Measurements from ENCODE around the gene ERMAP.

Gene ERMAP, protein sequence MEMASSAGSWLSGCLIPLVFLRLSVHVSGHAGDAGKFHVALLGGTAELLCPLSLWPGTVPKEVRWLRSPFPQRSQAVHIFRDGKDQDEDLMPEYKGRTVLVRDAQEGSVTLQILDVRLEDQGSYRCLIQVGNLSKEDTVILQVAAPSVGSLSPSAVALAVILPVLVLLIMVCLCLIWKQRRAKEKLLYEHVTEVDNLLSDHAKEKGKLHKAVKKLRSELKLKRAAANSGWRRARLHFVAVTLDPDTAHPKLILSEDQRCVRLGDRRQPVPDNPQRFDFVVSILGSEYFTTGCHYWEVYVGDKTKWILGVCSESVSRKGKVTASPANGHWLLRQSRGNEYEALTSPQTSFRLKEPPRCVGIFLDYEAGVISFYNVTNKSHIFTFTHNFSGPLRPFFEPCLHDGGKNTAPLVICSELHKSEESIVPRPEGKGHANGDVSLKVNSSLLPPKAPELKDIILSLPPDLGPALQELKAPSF

DNA sequence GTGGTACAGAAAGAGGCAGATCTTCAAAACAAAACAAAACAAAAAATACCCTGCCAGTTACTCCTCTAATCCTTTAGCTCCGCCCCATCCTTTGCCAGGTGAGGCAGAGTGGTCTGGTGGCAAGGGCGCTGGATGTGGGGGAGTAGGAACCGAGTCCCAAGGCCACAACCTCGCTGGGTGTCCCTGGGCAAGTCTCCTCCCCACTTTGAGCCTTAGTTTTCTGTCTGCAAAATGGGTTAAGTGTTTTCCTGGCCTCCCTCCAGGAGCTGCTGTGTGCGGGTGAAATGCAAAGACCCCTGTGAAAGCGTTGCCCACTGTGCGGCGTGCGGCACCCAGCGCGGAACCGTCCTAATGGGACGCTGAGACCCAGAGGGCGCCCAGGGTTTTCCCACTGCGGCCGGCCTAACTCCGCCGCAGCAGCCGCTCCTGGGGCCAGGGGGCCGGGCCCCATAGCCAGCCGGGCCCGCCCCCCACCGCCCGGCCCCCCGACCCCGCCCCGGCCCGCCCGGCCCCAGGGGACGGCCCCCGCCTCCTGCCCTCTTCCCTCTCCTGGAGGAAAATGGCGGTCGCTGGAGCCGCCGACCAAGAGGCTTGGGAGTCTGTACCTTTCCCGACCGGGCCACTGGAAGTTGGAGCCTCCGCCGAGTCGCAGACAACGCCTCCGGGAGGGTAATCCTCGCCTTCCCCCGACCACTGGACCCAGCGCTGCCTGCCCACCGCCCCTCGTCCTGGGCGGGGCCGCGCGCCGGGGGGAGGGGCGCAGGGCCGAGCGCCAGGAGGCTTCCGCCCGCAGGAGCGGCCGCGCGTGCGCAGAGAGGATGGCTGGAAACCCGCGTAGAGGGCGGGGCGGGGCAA, at the start of gene ERMAP, which contains the start of gene SVBP:
TSS of gene ERMAP (plus strand) at position 538 of the 855 bp plus-strand sequence. CDS start 13,327 bp downstream, outside the sequence.
TSS of gene SVBP (minus strand) at position 813 of the 855 bp plus-strand sequence. CDS start 853 bp downstream, outside the sequence.
- DNase-seq (ENCODE audit: low read depth), result peak; percentile 91

DNA sequence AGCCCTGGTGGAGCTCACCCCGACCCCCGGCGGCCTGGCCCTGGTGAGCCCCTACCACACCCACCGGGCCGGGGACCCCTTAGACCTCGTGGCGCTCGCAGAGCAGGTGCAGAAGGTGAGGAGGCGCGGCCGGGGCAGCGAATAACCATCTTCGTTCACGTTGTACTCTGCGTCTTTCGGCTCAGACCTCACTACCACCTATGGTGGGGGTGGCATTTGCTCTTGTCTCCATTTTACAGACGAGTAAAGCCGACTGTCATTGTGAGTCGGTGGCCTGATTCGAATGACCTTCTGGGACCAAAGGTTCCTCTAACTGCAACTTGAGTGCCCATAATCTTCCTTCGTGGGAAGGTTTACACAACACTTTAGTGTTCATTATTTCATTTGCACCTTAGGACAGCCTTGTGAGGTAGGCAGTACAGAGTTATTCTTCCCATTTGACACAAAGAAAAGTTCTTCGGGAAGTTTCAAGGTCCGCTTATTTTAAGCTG, 49.4 kb upstream of the ERMAP start:
- DNase-seq (ENCODE audit: low read depth), result no peak

DNA sequence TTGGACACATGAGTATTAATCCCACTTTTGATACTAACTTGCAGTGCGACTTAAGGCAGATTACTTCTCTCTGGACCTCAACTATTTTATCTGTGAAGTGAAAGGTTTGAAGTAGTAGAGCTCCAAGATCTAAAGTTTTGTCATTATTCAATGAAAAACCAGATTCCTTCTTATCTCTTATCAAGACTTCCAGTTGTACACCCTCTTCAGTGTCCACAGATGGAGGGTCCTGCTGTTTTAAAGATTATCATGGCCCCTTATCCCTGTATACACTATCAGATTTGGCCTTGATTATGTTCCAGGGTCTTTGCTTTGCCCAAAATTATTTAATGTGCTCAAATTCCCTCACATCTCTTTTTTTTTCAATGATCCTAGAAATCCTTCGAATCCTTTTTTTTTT, 48.8 kb upstream of the ERMAP start:
- DNase-seq (ENCODE audit: low read depth), result no peak

DNA sequence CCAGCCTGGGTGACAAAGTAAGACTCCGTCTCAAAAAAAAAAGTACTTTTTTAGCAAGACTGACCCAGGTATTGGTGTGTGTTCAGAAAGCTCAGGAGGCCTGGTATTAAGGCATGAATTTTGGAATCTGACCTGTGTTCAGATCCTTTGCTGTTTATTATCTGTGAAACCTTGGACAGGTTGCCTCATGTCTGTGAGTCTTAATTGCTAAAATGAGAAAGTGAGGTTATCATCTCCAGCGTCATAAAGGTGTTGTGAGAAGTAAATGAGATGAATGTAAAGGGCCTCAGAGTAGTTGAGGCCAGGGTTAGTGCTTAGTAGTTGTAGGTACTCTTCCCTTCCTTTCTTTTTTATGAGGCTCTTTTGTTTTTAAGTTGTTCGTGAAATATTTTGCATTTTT, 47.1 kb upstream of the ERMAP start:
- DNase-seq (ENCODE audit: low read depth), result no peak

DNA sequence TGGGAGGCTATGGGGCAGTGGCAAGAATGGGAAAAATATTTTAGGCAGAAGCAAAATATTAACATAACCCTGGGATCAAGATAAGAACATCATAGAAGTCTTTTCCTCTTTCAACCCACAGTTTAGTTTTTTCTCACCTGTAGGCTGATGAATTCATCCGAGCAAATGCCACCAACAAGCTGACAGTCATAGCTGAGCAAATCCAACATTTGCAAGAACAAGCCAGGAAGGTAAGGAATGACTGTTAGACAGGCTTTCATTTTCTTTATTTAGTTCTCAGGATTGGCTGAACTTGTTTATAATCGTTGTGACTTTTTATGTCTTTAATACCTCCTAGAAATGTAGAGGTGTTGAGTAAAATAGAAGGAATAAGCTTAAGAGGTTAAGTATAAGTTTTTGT, 43.5 kb upstream of the ERMAP start:
- no peak for DNase-seq (ENCODE audit: low read depth)

DNA sequence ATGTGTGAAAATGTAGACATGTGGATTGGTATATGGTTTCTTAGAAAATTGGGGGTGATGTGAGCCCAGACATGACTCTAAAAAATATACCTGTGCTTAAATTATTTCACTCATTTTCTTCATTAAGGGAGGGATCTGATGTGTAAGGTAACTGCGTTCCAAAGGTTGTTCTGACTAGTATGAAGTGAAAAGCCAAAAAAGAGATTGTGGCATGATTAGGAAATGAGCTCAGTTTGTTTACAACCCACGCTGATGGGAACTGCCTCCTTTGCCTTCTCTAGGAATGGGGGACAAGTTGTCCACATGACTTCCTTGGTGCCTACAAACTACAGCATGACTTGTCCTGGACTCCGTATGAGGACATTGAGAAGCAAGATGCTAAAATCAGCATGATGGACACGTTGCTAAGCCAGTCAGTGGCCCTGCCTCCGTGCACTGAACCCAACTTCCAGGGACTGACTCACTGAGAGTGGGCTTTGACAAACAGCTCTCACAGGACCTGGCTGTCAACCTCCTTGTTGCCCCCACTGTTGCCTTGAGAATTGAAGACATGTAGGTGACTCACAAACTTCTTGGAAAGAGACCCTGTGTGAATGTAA, 41.9 kb upstream of the ERMAP start:
- no peak for DNase-seq (ENCODE audit: low read depth)

DNA sequence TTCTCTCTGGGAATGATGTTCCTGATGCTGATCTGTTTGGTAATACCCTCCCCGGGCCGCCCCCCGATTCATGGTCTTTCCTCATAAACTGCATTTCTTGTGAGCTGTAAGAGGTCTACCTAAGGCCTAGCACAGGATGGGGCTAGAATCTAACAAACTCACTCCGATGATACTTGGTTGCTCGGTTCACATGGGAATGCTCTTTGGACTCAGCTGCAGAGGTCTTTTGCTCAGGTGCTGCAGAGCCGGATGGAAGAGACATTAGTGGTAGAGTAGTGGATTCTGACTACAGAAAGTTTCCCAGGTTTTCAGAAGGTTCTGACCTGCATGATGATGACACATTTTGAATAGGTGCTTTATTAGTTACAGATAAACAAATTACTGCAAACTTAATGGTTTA, 40.4 kb upstream of the ERMAP start:
- no peak for DNase-seq (ENCODE audit: low read depth)

DNA sequence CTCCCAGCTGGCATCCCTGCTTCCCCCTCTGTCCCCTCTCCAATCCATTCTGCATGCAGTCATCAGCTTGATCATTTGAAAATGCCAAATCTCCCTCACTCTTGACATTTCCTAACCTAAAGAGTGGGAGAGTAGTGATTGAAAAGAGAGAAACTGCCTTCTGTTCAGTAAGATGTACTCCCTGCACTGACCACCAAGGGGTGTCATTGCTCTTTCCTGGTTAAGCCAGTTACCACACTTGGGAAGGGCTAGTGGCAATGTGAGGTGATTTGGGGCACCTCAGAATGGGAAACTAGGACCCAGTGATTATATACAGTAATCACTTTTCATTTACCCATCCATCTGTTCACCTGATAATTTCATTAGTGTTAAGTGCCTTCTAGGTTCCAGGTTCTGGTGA, 39.1 kb upstream of the ERMAP start:
- no peak for DNase-seq (ENCODE audit: low read depth)

DNA sequence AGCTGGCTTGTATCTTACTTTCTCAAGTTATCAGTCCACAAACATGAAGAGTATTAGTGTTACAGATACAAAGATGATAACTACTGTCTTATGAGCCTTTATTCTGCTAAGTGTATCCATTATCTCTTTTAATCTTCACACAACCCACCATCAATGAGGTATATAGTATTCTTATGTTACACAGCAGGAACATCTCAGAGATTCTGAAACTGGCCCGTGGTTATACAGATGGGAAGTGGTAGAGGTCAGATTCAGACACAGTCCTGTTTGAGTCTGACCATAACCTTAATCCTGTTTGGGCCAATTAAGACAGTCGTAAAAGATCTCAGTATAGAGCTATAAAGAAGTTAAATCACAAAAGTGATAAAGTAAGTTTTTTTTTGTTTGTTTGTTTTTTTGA, 37.2 kb upstream of the ERMAP start:
- DNase-seq (ENCODE audit: low read depth), result no peak

DNA sequence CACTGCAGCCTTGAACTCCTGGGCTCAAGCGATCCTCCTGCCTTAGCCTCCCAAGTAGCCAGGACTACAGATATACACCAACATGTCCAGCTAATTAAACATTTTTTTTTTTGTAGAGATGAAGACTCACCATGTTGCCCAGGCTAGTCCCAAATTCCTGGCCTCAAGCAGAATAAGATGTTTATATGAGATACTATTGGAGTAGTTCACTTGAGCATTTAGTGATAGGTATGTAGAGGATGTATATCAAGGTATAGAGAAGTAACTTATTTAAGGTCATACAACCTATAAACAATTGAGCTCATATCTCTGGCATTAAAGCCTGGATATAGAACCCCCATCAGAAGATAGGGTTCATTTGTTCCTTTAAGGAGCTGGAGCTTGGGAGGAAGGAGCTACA, 36.7 kb upstream of the ERMAP start:
- DNase-seq (ENCODE audit: low read depth), result no peak

DNA sequence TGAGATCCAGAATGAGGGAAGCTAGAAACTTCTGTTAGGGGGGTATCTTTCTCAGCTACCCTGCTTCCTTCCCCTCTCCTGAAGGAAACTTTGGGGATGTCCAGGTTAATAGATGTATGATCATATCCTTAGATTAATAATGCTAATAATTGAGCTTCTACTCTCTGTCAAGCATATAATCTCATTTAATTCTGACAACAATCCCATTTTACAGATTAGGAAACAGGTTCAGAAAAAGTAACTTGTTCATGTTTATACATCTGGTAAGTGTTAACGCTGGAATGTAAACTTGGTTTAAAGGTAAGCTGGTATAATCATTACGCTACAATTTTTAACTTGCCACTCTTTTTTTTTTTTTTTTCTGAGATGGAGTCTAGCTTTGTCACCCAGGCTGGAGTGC, 33.8 kb upstream of the ERMAP start:
- no peak for DNase-seq (ENCODE audit: low read depth)

DNA sequence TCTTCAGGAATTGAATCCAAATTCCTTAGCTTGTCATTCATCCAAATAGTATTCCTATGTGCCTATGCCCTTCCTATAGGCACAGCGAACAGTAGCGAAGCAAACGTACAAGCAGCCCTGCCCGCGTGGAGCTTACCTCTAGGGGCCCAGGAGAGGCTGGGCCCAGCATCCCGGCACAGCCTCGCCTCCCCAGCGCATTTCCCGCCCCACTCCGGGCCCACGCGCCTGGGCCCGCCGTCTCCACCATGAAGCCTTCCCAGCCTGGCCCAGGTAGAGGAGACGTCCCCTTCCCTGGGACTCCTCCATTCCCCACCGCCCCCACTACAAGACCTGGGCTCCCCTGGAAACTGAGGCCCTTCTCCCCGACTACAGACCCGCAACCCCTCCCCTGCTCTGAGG, 32.4 kb upstream of the ERMAP start:
- DNase-seq (ENCODE audit: low read depth), result no peak

DNA sequence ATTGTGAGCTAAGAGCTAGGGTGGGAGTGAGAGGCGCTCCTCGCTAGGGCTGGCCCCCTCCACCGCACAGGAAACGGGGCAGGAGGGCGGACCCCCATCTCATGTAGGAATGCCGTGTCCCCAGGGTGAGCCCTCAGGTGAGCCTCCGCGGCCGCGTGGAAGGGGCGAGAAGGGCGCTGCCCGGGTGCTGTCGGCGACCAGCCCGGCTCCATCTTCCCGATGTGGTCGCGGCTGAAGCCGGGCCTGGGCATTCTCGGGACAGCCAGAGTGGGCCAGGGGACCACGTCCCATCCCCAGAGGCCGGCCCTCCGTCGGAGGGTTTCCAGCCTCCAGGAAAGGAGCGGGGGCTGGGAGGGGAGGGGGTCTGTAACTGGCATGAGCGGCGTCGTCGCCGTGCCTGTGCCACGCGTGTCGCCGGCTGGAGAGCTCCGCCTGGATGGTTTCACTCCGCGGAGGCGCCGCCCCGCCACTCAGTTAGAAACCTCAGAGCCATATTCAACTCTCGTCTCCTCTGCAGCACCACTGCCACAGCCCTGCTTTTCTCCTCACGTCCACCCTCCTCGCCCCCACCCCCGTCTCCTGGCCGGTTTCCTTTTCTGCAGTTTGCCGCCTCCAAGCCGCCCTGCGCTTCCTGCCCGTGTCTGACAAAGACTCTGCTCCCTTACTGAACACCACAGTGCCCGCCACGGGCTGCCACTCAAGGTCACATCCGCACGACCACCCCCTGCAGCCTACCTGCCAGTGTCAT, 31.8 kb upstream of the ERMAP start, which contains the start of gene TMEM269:
TSS of gene TMEM269 (plus strand) at position 46 of the 748 bp plus-strand sequence. CDS start 4,903 bp downstream, outside the sequence.
- peak; percentile 21 for DNase-seq (ENCODE audit: low read depth)

DNA sequence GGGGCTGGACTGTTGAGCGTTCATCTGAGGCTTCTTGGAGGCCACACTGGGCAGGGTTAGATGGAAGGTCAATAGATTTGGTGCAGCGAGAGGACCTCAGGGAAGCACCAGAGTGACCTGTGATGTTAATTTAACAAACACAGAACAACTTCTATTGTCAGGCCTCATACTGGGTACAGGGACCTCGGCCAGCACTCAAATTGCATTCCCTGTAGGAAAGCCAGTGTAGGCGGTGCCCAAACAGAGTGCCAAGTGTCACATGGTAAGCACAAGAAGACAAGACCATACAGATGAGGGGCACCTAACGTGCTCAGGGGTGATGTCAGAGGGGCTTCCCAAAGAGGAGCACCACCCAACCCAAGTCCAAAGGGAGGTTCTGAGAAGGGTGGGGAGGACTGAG, 30.8 kb upstream of the ERMAP start:
- no peak for DNase-seq (ENCODE audit: low read depth)

DNA sequence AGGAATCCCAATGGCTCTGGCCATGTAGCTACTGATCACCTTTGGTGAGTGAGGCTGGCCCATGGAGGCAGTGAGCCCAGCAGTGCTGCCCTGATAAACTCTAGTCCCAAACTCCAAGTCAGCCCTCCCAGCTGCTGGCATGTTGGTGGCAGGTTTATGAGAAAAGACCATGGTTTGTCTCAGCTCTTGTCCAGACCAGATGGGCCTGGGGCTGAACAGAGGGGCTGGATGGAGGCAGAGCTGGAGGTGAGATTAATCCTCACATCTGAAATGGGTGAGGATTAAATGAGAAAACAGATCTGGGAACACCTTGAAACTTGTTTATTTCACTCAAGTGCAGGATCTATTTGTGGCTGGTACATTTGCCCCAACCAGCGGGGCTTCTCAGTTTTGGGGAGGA, 28.9 kb upstream of the ERMAP start:
- no peak for DNase-seq (ENCODE audit: low read depth)

DNA sequence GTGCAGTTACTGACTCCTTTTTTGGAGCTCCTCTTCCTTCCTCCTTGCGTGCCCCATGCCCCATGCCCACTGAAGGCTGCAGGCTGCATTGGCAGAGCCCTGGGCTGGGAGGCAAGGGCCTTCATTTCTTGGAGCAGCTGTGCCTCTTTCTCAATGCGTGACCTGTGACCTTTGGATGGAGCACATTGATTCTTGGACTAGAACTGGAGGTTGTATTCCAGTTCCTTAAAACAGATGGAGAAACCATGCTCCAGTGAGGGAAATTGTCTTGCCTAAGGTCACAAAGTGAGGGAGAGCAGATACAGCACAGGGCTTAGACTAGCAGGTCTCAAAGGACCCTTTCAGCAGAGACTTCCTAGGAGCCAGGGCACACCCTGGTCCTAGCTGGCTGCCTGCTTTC, 23.1 kb upstream of the ERMAP start:
- DNase-seq (ENCODE audit: low read depth), result no peak

DNA sequence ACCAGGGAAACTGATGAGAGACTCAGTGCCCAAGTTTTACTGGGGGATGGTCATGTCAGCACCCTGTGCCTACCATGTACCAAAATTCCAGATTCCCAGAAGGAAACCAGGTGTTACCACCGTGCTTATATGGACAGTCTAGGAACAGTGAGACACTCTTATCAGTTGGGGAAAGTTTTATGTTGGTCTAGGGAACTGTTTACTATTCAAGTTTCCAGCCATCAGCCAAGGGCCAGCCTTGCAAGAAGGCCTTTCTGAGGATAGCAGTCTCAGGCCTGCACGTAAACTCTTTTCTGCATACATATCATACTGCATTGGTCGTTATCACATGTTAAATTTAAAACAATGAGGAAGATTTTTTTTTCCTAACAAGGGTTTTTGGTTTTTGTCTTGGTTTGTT, 19.5 kb upstream of the ERMAP start:
- no peak for DNase-seq (ENCODE audit: low read depth)

DNA sequence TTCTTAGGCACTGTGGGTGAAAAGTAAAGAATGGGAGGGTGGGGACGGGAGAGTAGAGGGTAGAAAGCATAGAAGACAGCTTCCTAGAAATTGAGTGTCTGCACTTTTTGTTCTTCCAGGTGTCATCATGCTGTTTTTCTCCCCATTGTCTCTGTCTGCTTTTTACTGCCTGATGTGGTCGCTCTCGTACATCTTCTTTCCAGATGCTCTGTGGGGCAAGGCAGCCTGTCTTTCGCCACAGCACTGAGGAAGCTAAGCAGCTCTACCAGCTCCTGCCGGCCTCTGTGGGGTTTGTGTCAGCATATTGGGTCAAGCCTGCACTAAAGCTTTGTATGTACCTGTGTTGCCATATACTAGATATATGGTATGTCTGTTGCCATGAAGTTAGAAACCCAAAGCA, 18.9 kb upstream of the ERMAP start:
- no peak for DNase-seq (ENCODE audit: low read depth)

DNA sequence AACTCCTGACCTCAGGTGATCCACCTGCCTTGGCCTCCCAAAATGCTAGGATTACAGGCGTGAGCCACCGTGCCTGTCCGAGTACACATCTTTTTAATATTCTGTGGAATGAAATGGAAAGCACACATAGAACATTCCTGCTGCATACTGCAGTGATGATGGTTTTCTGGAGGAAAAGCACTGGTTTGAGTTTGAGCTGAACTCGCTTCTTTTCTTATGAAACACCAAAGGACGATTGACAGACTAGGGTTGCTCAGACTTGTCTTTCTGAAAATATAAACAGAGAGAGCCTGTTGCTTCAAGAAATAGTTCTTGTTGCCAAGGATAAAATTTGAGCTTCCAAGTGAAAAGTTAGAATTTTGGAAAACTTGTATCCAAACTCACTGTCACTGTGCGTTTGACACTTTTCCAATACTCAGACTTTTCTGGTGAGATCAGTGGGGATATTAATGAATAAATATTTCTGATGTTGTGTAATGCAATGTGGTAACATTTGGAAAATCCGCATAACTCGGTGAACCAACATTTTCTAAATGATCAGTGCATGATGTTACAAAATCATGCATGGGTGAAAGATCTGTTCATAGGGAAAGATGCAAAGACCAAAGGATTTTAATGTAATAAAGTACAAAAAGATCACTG, 15.0 kb upstream of the ERMAP start:
- no peak for DNase-seq (ENCODE audit: low read depth)

DNA sequence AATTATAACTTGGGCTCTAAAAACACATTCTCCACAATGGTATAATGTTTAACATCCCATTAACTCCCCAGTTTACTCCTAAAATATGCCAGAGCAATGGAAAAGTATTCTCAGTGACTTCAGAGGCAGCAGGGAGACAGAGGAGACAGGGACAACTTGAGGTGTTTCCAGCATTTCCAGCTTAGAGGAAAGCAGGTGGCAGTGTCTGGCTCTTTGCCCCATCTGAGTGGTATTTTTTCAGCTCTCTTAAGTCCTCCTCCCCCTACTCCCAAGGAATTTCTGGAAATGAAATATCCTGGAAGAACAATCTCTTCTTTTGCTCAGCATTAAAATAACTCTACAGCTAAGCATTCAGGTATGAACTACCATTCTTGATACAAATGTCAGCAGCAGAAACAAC, 10.8 kb upstream of the ERMAP start:
- DNase-seq (ENCODE audit: low read depth), result no peak

DNA sequence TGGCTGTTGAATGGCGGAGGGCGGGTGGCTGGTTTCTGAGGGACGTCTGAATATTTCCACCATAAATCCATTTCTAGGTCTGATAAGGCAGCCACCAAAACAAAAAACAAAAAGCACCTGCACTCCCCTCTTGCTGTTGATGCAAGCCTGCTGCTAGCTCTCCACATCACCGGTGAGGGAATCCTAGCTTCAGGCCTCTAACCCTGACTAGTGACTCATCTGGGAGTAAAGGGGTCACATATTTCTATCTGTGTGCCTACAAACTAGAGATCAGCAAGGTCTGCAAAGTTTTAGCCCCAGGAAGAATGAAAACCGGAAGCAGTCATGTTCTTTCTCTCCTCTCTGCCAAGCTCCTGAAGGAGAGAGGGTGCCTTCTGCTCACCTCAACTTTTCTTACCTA, 10.3 kb upstream of the ERMAP start:
- no peak for DNase-seq (ENCODE audit: low read depth)

Measured in activated T-cell treated with anti-CD3 and anti-CD28 coated beads for 24 hours (primary cell).